Measurements from ENCODE around the gene FGGY. TPM values are rescaled to one million over a fixed set of nuclear protein-coding genes. Genes with fewer than 3 reads are reported as not detected.

FGGY gene
- total RNA-seq, 1 experiment from 2014 or later, result 14.6 TPM

DNA sequence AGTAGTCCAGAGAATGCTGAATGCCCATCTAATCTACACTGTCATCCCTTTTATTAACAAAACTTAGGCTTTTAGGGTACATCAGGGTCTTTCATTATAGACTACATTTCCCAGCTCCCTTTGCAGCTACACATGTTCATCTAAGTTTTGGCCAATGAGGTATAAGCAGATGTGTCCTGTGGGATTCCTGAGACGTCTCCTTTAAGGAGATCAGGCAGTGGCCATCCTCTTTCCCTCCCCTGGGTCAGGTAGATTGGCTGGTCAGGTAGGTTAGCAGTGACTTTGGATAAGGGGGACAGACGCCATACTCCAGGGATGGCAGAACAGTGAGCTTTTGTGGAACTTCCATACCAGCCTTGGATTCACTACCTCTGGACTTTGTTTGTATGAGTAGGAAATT is 188.3 kb downstream of the FGGY start:
- H3K79me2 ChIP-seq (ENCODE audit: insufficient read depth, low read length), result no peaks in the 10 kb centered on the region
- no CpG with 5 or more reads among the region's 2 CpGs for WGBS (ENCODE audit: extremely low coverage, insufficient read length, low lambda C conversion rate)
- H3K4ac ChIP-seq (ENCODE audit: low read depth, low read length), result no peak overlapping the region
- no peaks in the 10 kb centered on the region for H3K27me3 Mint-ChIP-seq (ENCODE audit: low read depth)
- H4K20me1 ChIP-seq (ENCODE audit: control insufficient read depth, insufficient read depth, insufficient read length), result no peaks in the 10 kb centered on the region
- no peaks in the 10 kb centered on the region for H3K79me1 ChIP-seq (ENCODE audit: insufficient read depth, low read depth, low read length, poor library complexity, severe bottlenecking)
- TF ChIP-seq, protein P1, sequence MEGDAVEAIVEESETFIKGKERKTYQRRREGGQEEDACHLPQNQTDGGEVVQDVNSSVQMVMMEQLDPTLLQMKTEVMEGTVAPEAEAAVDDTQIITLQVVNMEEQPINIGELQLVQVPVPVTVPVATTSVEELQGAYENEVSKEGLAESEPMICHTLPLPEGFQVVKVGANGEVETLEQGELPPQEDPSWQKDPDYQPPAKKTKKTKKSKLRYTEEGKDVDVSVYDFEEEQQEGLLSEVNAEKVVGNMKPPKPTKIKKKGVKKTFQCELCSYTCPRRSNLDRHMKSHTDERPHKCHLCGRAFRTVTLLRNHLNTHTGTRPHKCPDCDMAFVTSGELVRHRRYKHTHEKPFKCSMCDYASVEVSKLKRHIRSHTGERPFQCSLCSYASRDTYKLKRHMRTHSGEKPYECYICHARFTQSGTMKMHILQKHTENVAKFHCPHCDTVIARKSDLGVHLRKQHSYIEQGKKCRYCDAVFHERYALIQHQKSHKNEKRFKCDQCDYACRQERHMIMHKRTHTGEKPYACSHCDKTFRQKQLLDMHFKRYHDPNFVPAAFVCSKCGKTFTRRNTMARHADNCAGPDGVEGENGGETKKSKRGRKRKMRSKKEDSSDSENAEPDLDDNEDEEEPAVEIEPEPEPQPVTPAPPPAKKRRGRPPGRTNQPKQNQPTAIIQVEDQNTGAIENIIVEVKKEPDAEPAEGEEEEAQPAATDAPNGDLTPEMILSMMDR (conservative IDR thresholded peaks at IDR 0.05), result no peak
- no peak overlapping the region for H4K5ac ChIP-seq (ENCODE audit: insufficient read length, low read depth, low read length)
- no peak overlapping the region for H2AFZ ChIP-seq (ENCODE audit: low read length)
- no peak overlapping the region for H3K4me2 ChIP-seq (ENCODE audit: insufficient read depth, insufficient read length, low read length)
- H3T11ph ChIP-seq (ENCODE audit: low read length), result no peak overlapping the region
- no peak overlapping the region for H2BK20ac ChIP-seq (ENCODE audit: low read depth, low read length, poor library complexity, severe bottlenecking)
- no peak overlapping the region for H3K27ac ChIP-seq (ENCODE audit: insufficient read length, low read depth, low read length)
- H3K56ac ChIP-seq (ENCODE audit: insufficient read length, low read depth, low read length), result no peak overlapping the region
- H3K4me3 Mint-ChIP-seq, result no peak overlapping the region
- no peak overlapping the region for H2AK5ac ChIP-seq (ENCODE audit: insufficient read length, low read length)
- no peaks in the 10 kb centered on the region for H3K36me3 Mint-ChIP-seq (ENCODE audit: insufficient read depth in 1 of 3, low read depth in 3 of 3)
- no peak overlapping the region for H2BK120ac ChIP-seq (ENCODE audit: low read depth, low read length, poor library complexity, severe bottlenecking)
- H4K8ac ChIP-seq (replicated peaks; ENCODE audit: insufficient read length, low read depth, low read length), result no peak overlapping the region
- H3K4me1 Mint-ChIP-seq, result peaks cover 2 to 3% of the 10 kb centered on the region in 2 experiments; a peak in 2 of 4 replicates
- no peak overlapping the region for H2BK15ac ChIP-seq (ENCODE audit: low read depth, low read length)
- H3K23me2 ChIP-seq (ENCODE audit: insufficient read length, low read depth, low read length, poor library complexity, severe bottlenecking), result no peaks in the 10 kb centered on the region
- no peaks in the 10 kb centered on the region for H3K9me3 Mint-ChIP-seq
- no peaks in the 10 kb centered on the region for H3K9me3 ChIP-seq (ENCODE audit: control insufficient read depth, low read depth, low read length)
- no peak overlapping the region for H3K18ac ChIP-seq (ENCODE audit: insufficient read length, low read depth, low read length)
- H3K9ac ChIP-seq (ENCODE audit: extremely low read depth, insufficient read length, low read length), result no peak overlapping the region
- no peak overlapping the region; a peak in 1 of 7 replicates for H3K27ac Mint-ChIP-seq
- peak; percentile 39 for DNase-seq
- no peak overlapping the region for H4K91ac ChIP-seq (ENCODE audit: insufficient read length, low read depth, low read length)
- H2BK12ac ChIP-seq (ENCODE audit: insufficient read length, low read depth, low read length), result no peak overlapping the region
- no peaks in the 10 kb centered on the region for H3K27me3 ChIP-seq (ENCODE audit: insufficient read depth, low read length)
- H3K14ac ChIP-seq (ENCODE audit: insufficient read depth, low read length), result no peak overlapping the region
- no peaks in the 10 kb centered on the region for H3K4me1 ChIP-seq (ENCODE audit: insufficient read depth, low read length)
- H3K23ac ChIP-seq (ENCODE audit: insufficient read length, low read depth, low read length), result no peak overlapping the region
- no peak overlapping the region for H2BK5ac ChIP-seq (ENCODE audit: insufficient read length, low read length)
